Measurements from ENCODE around the gene SLC26A6.
A peak's percentile ranks its signal among the peaks of the same experiment; 100 is the strongest.

Gene SLC26A6

GRCh38 chr3:48635222-48636021, at the start of gene SLC26A6:
SLC26A6 (minus strand) TSS chr3:48635461; CDS start chr3:48635393, 68 bp downstream.
- peak; percentile 95 for DNase-seq

- no peak for DNase-seq
Observed at GRCh38 chr3:48684480-48685143, 49.4 kb upstream of the SLC26A6 start.

- DNase-seq: no peak
Observed at GRCh38 chr3:48684054-48684349, 48.7 kb upstream of the SLC26A6 start.

- DNase-seq: no peak
Observed at GRCh38 chr3:48682786-48683185, 47.5 kb upstream of the SLC26A6 start.

GRCh38 chr3:48681974-48682610, 46.8 kb upstream of the SLC26A6 start:
- DNase-seq: no peak

GRCh38 chr3:48681541-48681880, 46.2 kb upstream of the SLC26A6 start:
- no peak for DNase-seq

GRCh38 chr3:48680811-48681540, 45.7 kb upstream of the SLC26A6 start:
- no peak for DNase-seq

GRCh38 chr3:48679411-48680391, 44.4 kb upstream of the SLC26A6 start:
- DNase-seq: no peak

- DNase-seq: no peak
Observed at GRCh38 chr3:48678566-48679380, 43.5 kb upstream of the SLC26A6 start.

- no peak for DNase-seq
Observed at GRCh38 chr3:48678056-48678455, 42.8 kb upstream of the SLC26A6 start.

GRCh38 chr3:48674505-48674904, 39.2 kb upstream of the SLC26A6 start:
- DNase-seq: no peak

GRCh38 chr3:48672522-48672921, 37.3 kb upstream of the SLC26A6 start:
- DNase-seq: no peak

- DNase-seq: no peak
Observed at GRCh38 chr3:48664929-48665328, 29.7 kb upstream of the SLC26A6 start.

GRCh38 chr3:48664313-48664644, 29.0 kb upstream of the SLC26A6 start:
- no peak for DNase-seq

- peak; percentile 84 for DNase-seq
Observed at GRCh38 chr3:48663489-48664312, 28.4 kb upstream of the SLC26A6 start.

- DNase-seq: peak; percentile 56
Observed at GRCh38 chr3:48662753-48663488, 27.7 kb upstream of the SLC26A6 start, which contains the start of gene CELSR3. CELSR3 (minus strand) TSS chr3:48662886; CDS start chr3:48662634, 252 bp downstream.

- no peak for DNase-seq
Observed at GRCh38 chr3:48662145-48662752, 27.0 kb upstream of the SLC26A6 start.

GRCh38 chr3:48661501-48662144, 26.4 kb upstream of the SLC26A6 start:
- DNase-seq: peak; percentile 76
